Raji (cell line): ENCODE data around the gene TENT5C.

ENCODE experiments used
- POLR2A ChIP-seq: IDR thresholded peaks from 2 replicates; pipeline ENCODE4 v1.6.1; 2011; ENCODE audit warnings: low read depth, low read length, control low read depth; ENCODE audit not compliant: insufficient read depth

Gene TENT5C

GRCh38 chr1:117659550-117660270 lies 53.9 kb downstream of the TENT5C start:
- TF ChIP-seq POLR2A = no peak

- no peak for TF ChIP-seq POLR2A
Measured at GRCh38 chr1:117660271-117660965, 54.6 kb downstream of the TENT5C start.

- no peak for TF ChIP-seq POLR2A
Measured at GRCh38 chr1:117661027-117661426, 55.2 kb downstream of the TENT5C start.

- TF ChIP-seq POLR2A = no peak
Measured at GRCh38 chr1:117662667-117663066, 56.8 kb downstream of the TENT5C start.

GRCh38 chr1:117663156-117663902 lies 57.5 kb downstream of the TENT5C start:
- no peak for TF ChIP-seq POLR2A

GRCh38 chr1:117664314-117664713 lies 58.5 kb downstream of the TENT5C start:
- no peak for TF ChIP-seq POLR2A

GRCh38 chr1:117665556-117666270 lies 59.9 kb downstream of the TENT5C start:
- TF ChIP-seq POLR2A = no peak

- TF ChIP-seq POLR2A = no peak
Measured at GRCh38 chr1:117669572-117669971, 63.7 kb downstream of the TENT5C start.

- no peak for TF ChIP-seq POLR2A
Measured at GRCh38 chr1:117670976-117671780, 65.3 kb downstream of the TENT5C start.

GRCh38 chr1:117671781-117672501 lies 66.1 kb downstream of the TENT5C start:
- no peak for TF ChIP-seq POLR2A

- no peak for TF ChIP-seq POLR2A
Measured at GRCh38 chr1:117672756-117673155, 66.9 kb downstream of the TENT5C start.

GRCh38 chr1:117673405-117673804 lies 67.6 kb downstream of the TENT5C start:
- no peak for TF ChIP-seq POLR2A

- no peak for TF ChIP-seq POLR2A
Measured at GRCh38 chr1:117674521-117675400, 68.9 kb downstream of the TENT5C start.
